Endothelial cell of umbilical vein (primary cell): ENCODE data around the gene KDM4C. TPM values are rescaled to one million over a fixed set of nuclear protein-coding genes. Genes with fewer than 3 reads are reported as not detected.
A peak's percentile ranks its signal among the peaks of the same experiment; 100 is the strongest.

ENCODE experiments used
- BruUV-seq: library from RNA; stranded (reverse); fragments of 400-500 nt; replicated peaks from 2 replicates; lab custom pipeline; 2021; lab: Mats Ljungman, UMichigan
- CTCF ChIA-PET: fragments of 300-600, 350-600 bp; sonication (Branson Sonifier 250); formaldehyde crosslinking; loops from one replicate; lab custom pipeline; 2021; ENCODE audit warnings: antibody characterized with exemption, inconsistent platforms; lab: Charles Lee
- POLR2A ChIA-PET: fragments of 300-600, 350-600 bp; sonication (Branson Sonifier 250); formaldehyde crosslinking; loops from one replicate; lab custom pipeline; 2021; ENCODE audit warnings: antibody characterized with exemption, inconsistent platforms; lab: Charles Lee
- DNase-seq: peaks from one replicate; pipeline ENCODE4 v3.0.0-alpha.2; 2011; ENCODE audit warnings: low read depth, low spot score
- FAIRE-seq: peaks from 2 replicates; lab custom pipeline; 2011; peaks lifted over from hg19 to GRCh38; lab: Jason Lieb, UNC
- H2AFZ ChIP-seq: 2 replicates; pipeline ENCODE4 v1.6.0; 2012; ENCODE audit warnings: low read depth, low read length, control low read depth, inconsistent platforms
- H3K27ac ChIP-seq: 2 replicates; pipeline ENCODE4 v1.5.1; 2011; ENCODE audit warnings: low read depth, mild to moderate bottlenecking, control low read depth, low read length, moderate library complexity; ENCODE audit not compliant: insufficient read depth
- H3K27me3 ChIP-seq, 2 experiments: 2 replicates each; pipeline versions ENCODE4 v1.6.0 to v1.6.1; 2011; ENCODE audit warnings: low read length in 2 of 2, mixed read lengths in 1 of 2; ENCODE audit not compliant: control insufficient read depth in 2 of 2, insufficient read depth in 2 of 2
- H3K36me3 ChIP-seq, 2 experiments: 2 replicates in 1 of 2; 3 replicates in 1 of 2; pipeline ENCODE4 v1.5.1; 2011; ENCODE audit warnings: low read length in 2 of 2, mild to moderate bottlenecking in 1 of 2, moderate library complexity in 1 of 2; ENCODE audit not compliant: control insufficient read depth in 2 of 2, insufficient read depth in 2 of 2; ENCODE audit errors: extremely low read depth in 1 of 2
- H3K4me1 ChIP-seq: 3 replicates; pipeline ENCODE4 v1.5.1; 2011; ENCODE audit warnings: mild to moderate bottlenecking, low read length; ENCODE audit not compliant: control insufficient read depth, insufficient read depth; ENCODE audit errors: extremely low read depth
- H3K4me2 ChIP-seq: 2 replicates; pipeline ENCODE4 v1.6.1; 2011; ENCODE audit warnings: low read length, control low read depth, mixed read lengths; ENCODE audit not compliant: insufficient read depth
- H3K4me3 ChIP-seq, 3 experiments: fragments of 200-600 bp in 1 of 3; sonication (generic), shearing (Covaris generic) in 1 of 3; replicated peaks in 1 of 3; 2 replicates each; pipeline ENCODE4 v1.5.1; 2011 to 2016; ENCODE audit warnings: control low read depth in 3 of 3, low read length in 3 of 3, mild to moderate bottlenecking in 2 of 3, inconsistent platforms in 1 of 3, low read depth in 1 of 3, moderate library complexity in 1 of 3; ENCODE audit not compliant: insufficient read depth in 1 of 3
- H3K79me2 ChIP-seq: 2 replicates; pipeline ENCODE4 v1.6.0; 2012; ENCODE audit warnings: low read length, inconsistent platforms; ENCODE audit not compliant: control insufficient read depth, insufficient read depth
- H3K9ac ChIP-seq: replicated peaks from 2 replicates; pipeline ENCODE3; 2011; ENCODE audit warnings: low read length, control low read depth; ENCODE audit not compliant: insufficient read depth; ENCODE audit errors: extremely low read depth
- H3K9me1 ChIP-seq: replicated peaks from 3 replicates; pipeline ENCODE4 v1.6.0; 2011; ENCODE audit warnings: mild to moderate bottlenecking, low read length; ENCODE audit not compliant: control insufficient read depth, insufficient read depth; ENCODE audit errors: extremely low read depth
- H3K9me3 ChIP-seq: replicated peaks from 2 replicates; pipeline ENCODE4 v1.5.1; 2012; ENCODE audit warnings: low read length, inconsistent platforms; ENCODE audit not compliant: control insufficient read depth, insufficient read depth
- H4K20me1 ChIP-seq: replicated peaks from 2 replicates; pipeline ENCODE3; 2011; ENCODE audit warnings: mild to moderate bottlenecking, low read length; ENCODE audit not compliant: control insufficient read depth, insufficient read depth; ENCODE audit errors: extremely low read depth
- CTCF ChIP-seq, 2 donors: IDR thresholded peaks; 1 replicate in 1 of 2; 2 replicates in 1 of 2; pipeline ENCODE4 v1.5.1; 2011; ENCODE audit warnings: low read length in 2 of 2, mild to moderate bottlenecking in 2 of 2, moderate library complexity in 2 of 2, control low read depth in 1 of 2, inconsistent platforms in 1 of 2, low read depth in 1 of 2; ENCODE audit not compliant: insufficient read depth in 1 of 2; ENCODE audit errors: extremely low read depth in 1 of 2
- EZH2 ChIP-seq: IDR thresholded peaks from 2 replicates; pipeline ENCODE4 v1.6.1; 2012; ENCODE audit warnings: borderline replicate concordance, low read depth, mild to moderate bottlenecking, moderate library complexity, low read length, inconsistent platforms; ENCODE audit not compliant: severe bottlenecking
- FOS ChIP-seq: IDR thresholded peaks from 2 replicates; pipeline ENCODE4 v1.6.1; 2011; ENCODE audit warnings: mild to moderate bottlenecking, low read length, moderate library complexity, borderline replicate concordance; ENCODE audit not compliant: insufficient read depth
- GATA2 ChIP-seq: IDR thresholded peaks from 2 replicates; pipeline ENCODE4 v1.7.0; 2011; ENCODE audit warnings: low read depth, mild to moderate bottlenecking, moderate library complexity, mixed read lengths, low read length; ENCODE audit not compliant: insufficient read length, insufficient read depth
- JUN ChIP-seq: IDR thresholded peaks from 2 replicates; pipeline ENCODE4 v1.6.1; 2011; ENCODE audit warnings: borderline replicate concordance, low read depth; ENCODE audit not compliant: insufficient read length, insufficient read depth
- MAX ChIP-seq: IDR thresholded peaks from 2 replicates; pipeline ENCODE4 v1.6.1; 2011; ENCODE audit not compliant: insufficient read depth, insufficient read length
- MYC ChIP-seq: IDR thresholded peaks from one replicate; pipeline ENCODE4 v1.6.1; 2011; ENCODE audit warnings: mild to moderate bottlenecking, low read depth, low read length
- POLR2A ChIP-seq: IDR thresholded peaks from 2 replicates; pipeline ENCODE4 v1.6.1; 2012; ENCODE audit warnings: low read depth, mild to moderate bottlenecking, control low read depth, low read length
- POLR2AphosphoS5 ChIP-seq: IDR thresholded peaks from 2 replicates; pipeline ENCODE4 v1.6.1; 2012; ENCODE audit warnings: low read depth, mild to moderate bottlenecking, control low read depth, low read length, moderate library complexity; ENCODE audit not compliant: insufficient read depth
- dilution Hi-C: fragments of 300-500 bp; cut with MboI; formaldehyde crosslinking; loops from one replicate; pipeline ENCODE4 v1.15.0; 2019; ENCODE audit warnings: low sequenced_read_pairs; ENCODE audit not compliant: extremely low pct_ligation_motif_present
- intact Hi-C: fragments of 100-400 bp; cut with micrococcal nuclease; formaldehyde crosslinking; loops from one replicate; pipeline ENCODE4 v1.10.0; 2022
- polyA plus RNA-seq, 4 experiments: library from polyadenylated mRNA; depleted of rRNA in 3 of 4; stranded (reverse) in 3 of 4; unstranded in 1 of 4; fragments of >200 nt; gene quantifications; 2 replicates each; pipeline versions ENCODE4 v1.2.1 to v1.2.3, GENCODE V29; 2011 to 2012; ENCODE audit warnings: missing spikeins in 1 of 4
- total RNA-seq: library from RNA; stranded (reverse); gene quantifications from 2 replicates; pipeline ENCODE4 v1.2.3, GENCODE V29; 2021

KDM4C gene
- total and polyA plus RNA-seq, 2 donors (not counting 3 experiments of a cell fraction or from before 2014, with no cell fraction given) = 5.4 to 15.0 TPM

GRCh38 chr9:6959270-6960000, 201.7 kb downstream of the KDM4C start:
- no peaks in the 10 kb centered on the region for H3K36me3 ChIP-seq
- no peaks in the 10 kb centered on the region for H3K79me2 ChIP-seq
- no TSS peak for BruUV-seq
- no peak for TF ChIP-seq EZH2
- no peak for TF ChIP-seq POLR2AphosphoS5
- TF ChIP-seq MAX = no peak
- TF ChIP-seq JUN = no peak
- no peak for TF ChIP-seq CTCF (IDR thresholded peaks at IDR 0.05; ENCODE audit: extremely low read depth in 1 of 2, insufficient read depth in 1 of 2, low read depth in 1 of 2, low read length in 2 of 2)
- TF ChIP-seq POLR2A = no peak
- no peak for TF ChIP-seq MYC
- TF ChIP-seq FOS = no peak
- TF ChIP-seq GATA2 = no peak
- no peaks in the 10 kb centered on the region for H3K9me3 ChIP-seq
- H3K27me3 ChIP-seq = no peaks in the 10 kb centered on the region
- no peak overlapping the region for H2AFZ ChIP-seq
- POLR2A ChIA-PET = no interaction called here
- H3K9ac ChIP-seq = no peak overlapping the region
- peaks cover 18% of the 10 kb centered on the region for H3K4me1 ChIP-seq
- no peak overlapping the region for H3K27ac ChIP-seq
- FAIRE-seq (no peak), DNase-seq (peak; percentile 38)
- H3K9me1 ChIP-seq = no peaks in the 10 kb centered on the region
- H3K4me2 ChIP-seq = no peak overlapping the region
- no peaks in the 10 kb centered on the region for H4K20me1 ChIP-seq
- no peak overlapping the region for H3K4me3 ChIP-seq
- intact Hi-C loops = no loop called here
- dilution Hi-C loops = no loop called here
- CTCF ChIA-PET = interaction anchor here (0.8 to 1.4 kb wide), 2 partner anchors 15 to 93 kb away, joined by 3 to 5 read pairs; no protein-coding TSS in a partner anchor
